Smooth muscle cell (in vitro differentiated cells): Measurements from ENCODE around the gene KLRK1. TPM values are rescaled to one million over a fixed set of nuclear protein-coding genes. Genes with fewer than 3 reads are reported as not detected.

Source experiments
- DNase-seq: peaks from one replicate; lab custom pipeline; 2025; ENCODE audit not compliant: unreplicated experiment; lab: John Stamatoyannopoulos, UW
- H2AFZ ChIP-seq: fragments of 200-600 bp; sonication (generic); 2 replicates; pipeline ENCODE4 v1.6.0; 2016; ENCODE audit warnings: antibody characterized with exemption, low read depth, mild to moderate bottlenecking
- H3F3A ChIP-seq: fragments of 200-600 bp; sonication (generic); 2 replicates; pipeline ENCODE4 v1.6.0; 2017; ENCODE audit warnings: antibody characterized with exemption, low read depth
- H3K27ac ChIP-seq: fragments of 200-600 bp; sonication (generic); 2 replicates; pipeline ENCODE4 v1.5.1; 2016; ENCODE audit warnings: low read depth, mild to moderate bottlenecking
- H3K27me3 ChIP-seq: fragments of 200-600 bp; sonication (generic); 2 replicates; pipeline ENCODE4 v1.6.1; 2016; ENCODE audit warnings: low read depth, mild to moderate bottlenecking
- H3K36me3 ChIP-seq: fragments of 200-600 bp; sonication (generic); 2 replicates; pipeline ENCODE4 v1.5.1; 2016; ENCODE audit warnings: low read depth
- H3K4me1 ChIP-seq: fragments of 200-600 bp; sonication (generic); 2 replicates; pipeline ENCODE4 v1.5.1; 2016; ENCODE audit warnings: low read depth
- H3K4me2 ChIP-seq: fragments of 200-600 bp; sonication (generic); 2 replicates; pipeline ENCODE4 v1.6.0; 2016; ENCODE audit warnings: mild to moderate bottlenecking
- H3K4me3 ChIP-seq: fragments of 200-600 bp; sonication (generic); 2 replicates; pipeline ENCODE4 v1.5.1; 2016; ENCODE audit warnings: mild to moderate bottlenecking
- H3K79me2 ChIP-seq: fragments of 200-600 bp; sonication (generic); 2 replicates; pipeline ENCODE4 v1.6.0; 2016; ENCODE audit warnings: low read depth, mild to moderate bottlenecking
- H3K9ac ChIP-seq: fragments of 200-600 bp; sonication (generic); 2 replicates; pipeline ENCODE4 v1.6.0; 2016; ENCODE audit warnings: low read depth
- H3K9me3 ChIP-seq: fragments of 200-600 bp; sonication (generic); replicated peaks from 2 replicates; pipeline ENCODE4 v1.5.1; 2016; ENCODE audit warnings: low read depth
- H4K20me1 ChIP-seq: fragments of 200-600 bp; sonication (generic); 2 replicates; pipeline ENCODE4 v1.6.0; 2016; ENCODE audit warnings: low read depth
- WGBS: methylation state at CpG from one replicate; pipeline ENCODE4 v1.1.7; 2016; ENCODE audit warnings: low lambda C conversion rate; 5-methylcytosine and 5-hydroxymethylcytosine counted together
- polyA plus RNA-seq: library from polyadenylated mRNA; unstranded; fragments of >200 nt; fragmentation: Nextera tagmentation; extraction: Ambion mirVana; gene quantifications from 2 replicates; pipeline ENCODE4 v1.2.1, GENCODE V29; 2016
- total RNA-seq: library from RNA; depleted of rRNA; stranded (reverse); fragments of >200 nt; gene quantifications from 2 replicates; pipeline ENCODE4 v1.2.3, GENCODE V29; 2014
- TF ChIP-seq, protein P1 (sequence below): fragments of 200-600 bp; sonication (generic); IDR thresholded peaks from 2 replicates; pipeline ENCODE4 v1.5.1; 2017; ENCODE audit warnings: borderline replicate concordance, mild to moderate bottlenecking, antibody characterized with exemption; ENCODE audit not compliant: insufficient read depth, poor library complexity, severe bottlenecking

Gene KLRK1
- total and polyA plus RNA-seq, 2 experiments from 2014 or later, result not detected

- Histone ChIP-seq H3K4me1 (no peaks in the 10 kb centered on the region), H3K4me3 (no peak within 1 kb of the TSS), H2AFZ (no peak within 1 kb of the TSS), H3K27ac (no peak within 1 kb of the TSS), H3K36me3 (no peaks in the 10 kb centered on the region), H3K79me2 (no peaks in the 10 kb centered on the region), H3K27me3 (no peaks in the 10 kb centered on the region), H3K9me3 (no peaks in the 10 kb centered on the region), H3K4me2 (no peak within 1 kb of the TSS), H3F3A (no peaks in the 10 kb centered on the region), H4K20me1 (no peaks in the 10 kb centered on the region), H3K9ac (no peak within 1 kb of the TSS)
- 0% methylated on average over 1 of the region's 1 CpG for WGBS
- DNase-seq, result no peak
- TF ChIP-seq, protein P1, sequence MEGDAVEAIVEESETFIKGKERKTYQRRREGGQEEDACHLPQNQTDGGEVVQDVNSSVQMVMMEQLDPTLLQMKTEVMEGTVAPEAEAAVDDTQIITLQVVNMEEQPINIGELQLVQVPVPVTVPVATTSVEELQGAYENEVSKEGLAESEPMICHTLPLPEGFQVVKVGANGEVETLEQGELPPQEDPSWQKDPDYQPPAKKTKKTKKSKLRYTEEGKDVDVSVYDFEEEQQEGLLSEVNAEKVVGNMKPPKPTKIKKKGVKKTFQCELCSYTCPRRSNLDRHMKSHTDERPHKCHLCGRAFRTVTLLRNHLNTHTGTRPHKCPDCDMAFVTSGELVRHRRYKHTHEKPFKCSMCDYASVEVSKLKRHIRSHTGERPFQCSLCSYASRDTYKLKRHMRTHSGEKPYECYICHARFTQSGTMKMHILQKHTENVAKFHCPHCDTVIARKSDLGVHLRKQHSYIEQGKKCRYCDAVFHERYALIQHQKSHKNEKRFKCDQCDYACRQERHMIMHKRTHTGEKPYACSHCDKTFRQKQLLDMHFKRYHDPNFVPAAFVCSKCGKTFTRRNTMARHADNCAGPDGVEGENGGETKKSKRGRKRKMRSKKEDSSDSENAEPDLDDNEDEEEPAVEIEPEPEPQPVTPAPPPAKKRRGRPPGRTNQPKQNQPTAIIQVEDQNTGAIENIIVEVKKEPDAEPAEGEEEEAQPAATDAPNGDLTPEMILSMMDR, result no peak
Measured at GRCh38 chr12:10409392-10409791, 19.6 kb upstream of the KLRK1 start, which contains the start of gene KLRC4. KLRC4 (minus strand) TSS chr12:10409757; CDS start chr12:10409575, 182 bp downstream.

DNA sequence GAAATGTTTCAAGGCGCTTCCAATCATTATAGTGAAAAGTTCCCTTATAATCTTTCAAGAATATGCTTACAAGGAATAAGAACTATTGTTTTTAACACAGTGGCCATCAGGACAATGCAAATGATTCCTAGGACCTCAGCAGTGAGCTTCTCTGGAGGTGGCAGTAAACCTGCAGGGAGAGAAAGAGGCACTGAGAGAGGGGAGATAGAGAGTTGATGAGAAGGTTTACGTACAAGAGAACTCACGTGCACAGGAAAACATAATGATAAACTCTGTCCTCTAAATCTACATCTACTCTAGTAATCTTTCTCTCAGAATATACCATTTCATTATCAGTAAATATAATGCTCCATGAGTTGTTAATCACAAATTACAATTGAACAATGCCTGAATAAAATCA is 19.0 kb upstream of the KLRK1 start:
- Histone ChIP-seq H3K4me1 (no peaks in the 10 kb centered on the region), H3K9me3 (no peaks in the 10 kb centered on the region), H3K36me3 (no peaks in the 10 kb centered on the region), H3K27ac (no peak overlapping the region), H2AFZ (no peak overlapping the region), H3K4me2 (no peak overlapping the region), H3K9ac (no peak overlapping the region), H3K4me3 (no peak overlapping the region), H4K20me1 (no peaks in the 10 kb centered on the region), H3F3A (no peaks in the 10 kb centered on the region), H3K27me3 (no peaks in the 10 kb centered on the region), H3K79me2 (no peaks in the 10 kb centered on the region)
- no peak for DNase-seq
- WGBS, result 87% methylated on average over 3 of the region's 3 CpGs
- TF ChIP-seq, protein P1, result no peak

GRCh38 chr12:10406725-10407124 is 16.9 kb upstream of the KLRK1 start:
- Histone ChIP-seq H3K4me3 (no peak overlapping the region), H3F3A (no peaks in the 10 kb centered on the region), H3K4me2 (no peak overlapping the region), H4K20me1 (no peaks in the 10 kb centered on the region), H2AFZ (no peak overlapping the region), H3K27me3 (no peaks in the 10 kb centered on the region), H3K4me1 (no peaks in the 10 kb centered on the region), H3K9me3 (no peaks in the 10 kb centered on the region), H3K9ac (no peak overlapping the region), H3K79me2 (no peaks in the 10 kb centered on the region), H3K27ac (no peak overlapping the region), H3K36me3 (no peaks in the 10 kb centered on the region)
- TF ChIP-seq, protein P1, result no peak
- WGBS, result 92% methylated on average over 4 of the region's 4 CpGs
- no peak for DNase-seq

DNA sequence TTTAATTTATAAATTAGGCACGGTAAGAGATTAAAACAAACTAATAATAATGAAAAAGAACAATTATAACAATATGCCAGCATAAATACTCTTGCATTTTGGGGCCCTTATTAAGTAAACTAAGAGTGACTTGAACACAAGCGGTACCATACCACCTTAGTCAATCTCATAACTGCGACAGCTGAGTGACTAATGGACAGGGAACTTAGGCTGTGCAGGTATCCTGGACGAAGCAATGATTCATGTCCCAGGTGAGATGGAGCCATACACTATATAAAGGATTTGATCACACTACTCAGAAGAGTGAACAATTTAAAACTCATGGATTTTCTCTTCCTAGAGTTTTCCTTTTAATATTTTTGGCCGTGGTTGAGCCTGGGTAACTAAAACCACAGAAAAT is 15.5 kb upstream of the KLRK1 start:
- no peak for DNase-seq
- Histone ChIP-seq H2AFZ (no peak overlapping the region), H4K20me1 (no peaks in the 10 kb centered on the region), H3F3A (no peaks in the 10 kb centered on the region), H3K79me2 (no peaks in the 10 kb centered on the region), H3K4me2 (no peak overlapping the region), H3K36me3 (no peaks in the 10 kb centered on the region), H3K4me3 (no peak overlapping the region), H3K9me3 (no peaks in the 10 kb centered on the region), H3K9ac (no peak overlapping the region), H3K4me1 (no peaks in the 10 kb centered on the region), H3K27ac (no peak overlapping the region), H3K27me3 (no peaks in the 10 kb centered on the region)
- TF ChIP-seq, protein P1, result no peak
- WGBS, result 90% methylated on average over 5 of the region's 5 CpGs
